Erythroblast (primary cell): ENCODE data around the gene CDC7.

Source experiments
- GATA1 ChIP-seq: IDR thresholded peaks from 2 replicates; pipeline ENCODE4 v1.6.1; 2011; ENCODE audit warnings: low read depth, mild to moderate bottlenecking, control low read depth, low read length, moderate library complexity
- POLR2A ChIP-seq: IDR thresholded peaks from 2 replicates; pipeline ENCODE4 v1.6.1; 2011; ENCODE audit warnings: mild to moderate bottlenecking, low read length

DNA sequence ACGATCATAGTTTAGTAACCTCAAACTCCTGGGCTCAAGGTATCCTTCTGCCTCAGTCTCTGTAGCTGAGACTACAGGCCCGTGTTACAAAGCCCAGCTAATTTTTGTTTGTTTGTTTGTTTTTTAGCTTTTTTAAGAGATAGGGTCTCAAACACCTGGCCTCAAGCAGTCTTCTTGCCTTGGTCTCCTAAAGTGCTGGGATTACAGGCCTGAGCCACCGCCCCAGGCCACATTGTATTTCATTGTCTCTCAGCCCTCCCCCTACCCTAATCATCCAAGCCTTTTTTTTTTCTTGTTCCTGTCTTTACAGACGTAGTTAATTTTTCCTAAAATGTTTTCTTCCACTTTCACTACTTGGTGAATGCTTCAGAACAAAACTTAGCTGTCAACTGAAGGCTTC is 5.4 kb downstream of the CDC7 start:
- TF ChIP-seq POLR2A, result no peak
- no peak for TF ChIP-seq GATA1
